Measurements from ENCODE around the gene CLTC. TPM values are rescaled to one million over a fixed set of nuclear protein-coding genes. Genes with fewer than 3 reads are reported as not detected.
"Not testable (repeated sequence)": the region's sequence is repeated elsewhere in the genome, so short reads cannot be mapped to it uniquely, and the experiment has no call there.

The CLTC gene
- polyA plus RNA-seq, 6 donors from 2014 or later: 15.5 to 46.8 (median 31.8) TPM

DNA sequence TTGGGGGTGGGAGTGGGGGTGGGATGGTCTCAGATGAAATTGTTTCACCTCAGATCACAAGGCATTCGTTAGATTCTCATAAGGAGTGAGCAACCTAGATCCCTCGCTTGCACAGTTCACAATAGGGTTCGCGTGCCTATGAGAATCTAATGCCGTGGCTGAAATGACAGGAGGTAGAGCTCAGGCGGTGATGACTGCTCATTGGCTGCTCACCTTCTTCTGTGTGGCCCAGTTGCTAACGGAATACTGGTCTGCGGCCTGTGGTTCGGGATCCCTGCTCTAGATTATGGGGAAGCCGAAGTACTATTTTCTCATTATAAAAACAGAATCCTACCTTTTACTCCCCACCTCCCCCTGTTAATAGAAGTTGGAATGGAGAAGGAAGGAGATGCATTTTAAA, 18.9 kb downstream of the CLTC start:
- peaks cover 36 to 77% (median 53%) of the 10 kb centered on the region in 3 donors for H3K4me1 Mint-ChIP-seq
- H3K4me3 Mint-ChIP-seq: no peak overlapping the region
- DNase-seq: no peak
- H3K9me3 Mint-ChIP-seq: no peaks in the 10 kb centered on the region
- peak overlapping the region in 2 of 6 donors; percentile 46 to 83 for H3K27ac Mint-ChIP-seq
- H3K36me3 Mint-ChIP-seq: no peaks in the 10 kb centered on the region
- H3K27me3 Mint-ChIP-seq: no peaks in the 10 kb centered on the region
- no peak for ATAC-seq (ENCODE audit: low read depth in 2 of 2)

DNA sequence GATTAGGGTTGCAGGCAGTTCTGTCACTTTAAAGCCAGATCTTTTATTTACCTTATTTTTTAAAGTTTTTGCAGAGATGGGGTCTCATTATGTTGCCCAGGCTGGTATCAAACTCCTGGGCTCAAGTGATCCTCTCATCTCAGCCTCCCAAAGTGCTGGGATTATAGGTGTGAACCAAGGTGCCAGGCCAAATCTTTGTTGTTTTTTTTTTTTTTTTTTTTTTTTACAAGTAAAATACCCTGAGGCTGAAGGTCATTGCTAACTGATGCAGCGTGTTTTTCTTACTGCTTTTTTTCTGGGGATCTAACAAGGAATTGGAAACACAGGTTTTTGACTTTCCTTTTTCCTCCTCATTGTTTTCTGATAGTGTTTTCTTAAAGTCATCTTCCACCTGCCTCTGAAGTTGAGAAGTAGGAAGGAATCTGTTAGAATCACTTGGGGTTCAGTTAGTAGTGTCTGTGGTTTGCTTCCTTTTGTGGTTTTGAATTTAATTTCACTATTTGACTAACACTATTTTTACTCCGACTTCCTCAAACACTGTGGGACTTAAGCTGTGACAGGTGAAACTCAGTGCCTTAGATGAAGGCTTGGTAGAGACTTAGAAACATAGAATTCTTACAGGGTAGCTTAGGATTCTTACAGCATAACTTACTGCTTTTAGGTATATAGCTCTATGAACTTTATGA, 22.2 kb downstream of the CLTC start:
- Mint-ChIP-seq H3K36me3 (peaks cover 0 to 7% of the 10 kb centered on the region in 2 donors), H3K4me1 (peaks cover 44 to 85% (median 64%) of the 10 kb centered on the region in 3 donors), H3K27ac (peak overlapping the region; percentile 64 to 97 (median 80)), H3K4me3 (peak overlapping the region; percentile 70 to 90 (median 84)), H3K9me3 (no peaks in the 10 kb centered on the region), H3K27me3 (no peaks in the 10 kb centered on the region)
- ATAC-seq (ENCODE audit: low read depth in 2 of 2) (peak; percentile 90 to 93), DNase-seq (peak; percentile 72)

DNA sequence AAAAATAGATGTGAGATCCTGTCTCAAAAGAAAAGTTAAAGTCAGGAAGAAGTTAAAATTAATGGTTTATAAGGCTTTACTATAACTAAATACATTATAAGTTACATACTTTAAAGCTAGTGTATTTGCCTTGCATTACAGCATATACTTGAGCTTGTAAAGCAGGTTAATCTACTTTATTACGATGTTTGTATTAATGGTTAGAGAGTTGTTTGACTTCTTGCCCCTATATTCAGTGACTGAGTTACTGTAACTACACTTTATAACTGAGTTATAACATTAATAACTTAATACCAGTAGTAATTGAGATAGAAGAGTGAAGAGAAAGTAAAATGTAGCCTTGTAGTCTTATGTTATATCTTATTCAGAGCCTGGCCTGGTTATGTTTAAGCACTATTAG, 22.9 kb downstream of the CLTC start:
- Mint-ChIP-seq H3K9me3 (no peaks in the 10 kb centered on the region), H3K4me3 (peak overlapping the region; percentile 70 to 90 (median 84)), H3K27ac (peak overlapping the region; percentile 80 to 97 (median 92)), H3K4me1 (peaks cover 44 to 85% (median 68%) of the 10 kb centered on the region in 3 donors), H3K36me3 (peaks cover under 1 to 13% of the 10 kb centered on the region in 2 donors), H3K27me3 (no peaks in the 10 kb centered on the region)
- DNase-seq (no peak), ATAC-seq (ENCODE audit: low read depth in 2 of 2) (no peak)

DNA sequence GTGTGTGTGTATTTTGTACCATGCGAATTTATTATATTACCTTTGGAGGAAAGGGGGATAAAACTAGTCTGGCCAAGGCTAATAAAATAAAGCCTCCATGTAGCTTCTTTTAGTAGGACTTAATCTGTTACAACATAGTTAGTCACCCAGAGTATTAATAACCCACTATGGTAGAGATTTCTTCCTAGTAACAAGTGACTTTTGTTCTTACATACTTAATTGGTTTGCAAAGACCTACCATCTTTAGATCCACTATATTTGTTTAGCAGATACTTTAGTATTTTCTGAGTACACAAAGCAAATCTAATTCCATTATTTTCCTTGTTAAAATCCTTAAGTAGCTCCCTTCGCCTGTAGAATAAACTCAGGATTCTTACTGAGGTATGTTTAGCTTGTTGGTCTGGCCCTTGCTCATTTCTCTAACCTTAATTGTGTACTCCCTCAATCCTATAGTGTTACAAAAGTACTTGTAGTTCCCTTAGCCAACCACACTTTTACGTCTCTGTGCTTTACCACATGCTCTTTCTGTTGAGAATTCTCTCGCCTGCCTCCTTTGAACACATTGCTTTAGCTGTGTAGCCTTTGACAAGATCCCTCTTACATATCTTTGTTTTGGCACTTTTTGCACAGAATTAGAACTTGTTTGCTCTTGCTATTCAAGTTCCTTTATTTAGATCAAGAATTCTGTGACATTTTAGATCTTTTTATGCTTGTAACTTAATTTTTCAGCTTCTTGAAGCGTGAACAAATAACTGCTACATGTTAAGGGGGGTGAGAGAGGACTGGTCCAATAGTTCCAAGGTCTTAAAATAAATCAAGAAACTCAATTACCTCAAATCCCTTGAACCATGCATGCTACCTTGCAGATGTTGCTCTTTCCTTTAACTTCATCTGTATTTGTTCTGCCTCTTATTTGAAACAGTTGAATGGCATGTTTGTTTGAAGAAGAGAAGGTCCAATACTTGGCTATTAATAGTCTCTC, 23.8 kb downstream of the CLTC start:
- Mint-ChIP-seq H3K27ac (peak overlapping the region; percentile 75 to 97 (median 84)), H3K4me3 (peak overlapping the region; percentile 61 to 90 (median 73)), H3K9me3 (no peaks in the 10 kb centered on the region), H3K4me1 (peaks cover 38 to 76% (median 65%) of the 10 kb centered on the region in 3 donors), H3K27me3 (no peaks in the 10 kb centered on the region), H3K36me3 (peaks cover 9 to 18% of the 10 kb centered on the region in 2 donors)
- DNase-seq: peak; percentile 31
- peak; percentile 63 to 64 for ATAC-seq (ENCODE audit: low read depth in 2 of 2)

DNA sequence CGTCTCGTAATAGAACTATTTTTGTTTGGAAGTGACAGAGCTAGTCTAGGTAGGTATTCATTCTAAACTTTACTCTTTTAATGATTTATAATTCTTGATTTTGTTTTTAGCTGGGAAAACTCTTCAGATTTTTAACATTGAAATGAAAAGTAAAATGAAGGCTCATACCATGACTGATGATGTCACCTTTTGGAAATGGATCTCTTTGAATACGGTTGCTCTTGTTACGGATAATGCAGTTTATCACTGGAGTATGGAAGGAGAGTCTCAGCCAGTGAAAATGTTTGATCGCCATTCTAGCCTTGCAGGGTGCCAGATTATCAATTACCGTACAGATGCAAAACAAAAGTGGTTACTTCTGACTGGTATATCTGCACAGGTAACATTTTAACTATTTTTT, 27.6 kb downstream of the CLTC start:
- peak overlapping the region in 3 of 6 donors; percentile 20 to 32 (median 30) for H3K27ac Mint-ChIP-seq
- no peak for ATAC-seq (ENCODE audit: low read depth in 2 of 2)
- no peaks in the 10 kb centered on the region for H3K27me3 Mint-ChIP-seq
- H3K36me3 Mint-ChIP-seq: peaks cover 25 to 27% of the 10 kb centered on the region in 2 donors
- no peak for DNase-seq
- H3K4me3 Mint-ChIP-seq: no peak overlapping the region
- peaks cover 39 to 61% (median 40%) of the 10 kb centered on the region in 3 donors for H3K4me1 Mint-ChIP-seq
- H3K9me3 Mint-ChIP-seq: no peaks in the 10 kb centered on the region

DNA sequence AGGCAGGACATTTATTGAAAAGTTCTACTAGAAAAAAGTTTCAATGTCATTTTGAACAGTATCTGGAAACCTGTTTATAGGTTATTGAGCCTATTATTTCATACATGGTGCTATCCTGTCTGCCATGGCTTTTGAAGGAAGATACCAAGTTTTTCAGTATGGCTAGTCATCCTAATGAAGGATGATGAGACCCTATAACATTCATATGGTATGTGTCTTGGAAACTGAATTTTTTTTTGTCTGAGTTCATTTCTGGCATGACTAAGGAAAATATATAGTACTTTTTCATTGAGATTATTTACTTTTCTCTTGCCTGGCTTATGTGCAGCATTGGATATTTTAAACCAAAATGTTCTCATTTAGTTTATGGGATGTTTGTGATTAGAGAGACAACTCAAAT, 30.2 kb downstream of the CLTC start:
- Mint-ChIP-seq H3K36me3 (peaks cover 27 to 33% of the 10 kb centered on the region in 2 donors), H3K27me3 (no peaks in the 10 kb centered on the region), H3K4me1 (peaks cover 18 to 36% (median 21%) of the 10 kb centered on the region in 3 donors), H3K4me3 (no peak overlapping the region), H3K27ac (no peak overlapping the region), H3K9me3 (no peaks in the 10 kb centered on the region)
- ATAC-seq (ENCODE audit: low read depth in 2 of 2): no peak
- no peak for DNase-seq

DNA sequence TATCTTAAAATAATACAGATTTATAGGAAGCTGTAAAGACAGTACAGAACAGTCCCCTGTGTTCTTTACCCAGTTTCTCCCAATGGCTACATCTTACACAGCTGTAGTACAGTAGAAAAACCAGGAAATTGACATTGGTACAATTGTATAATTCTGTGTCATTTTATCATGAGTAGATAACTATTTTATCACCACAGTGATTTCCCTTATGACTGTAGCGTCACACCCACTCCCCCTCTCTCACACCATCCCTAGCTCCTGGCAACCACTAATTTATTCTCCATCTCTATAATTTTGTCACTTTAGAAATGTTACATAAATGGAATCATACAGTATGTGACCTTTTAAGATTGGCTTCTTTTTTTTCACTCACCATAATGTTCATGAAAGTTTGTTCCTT, 30.9 kb downstream of the CLTC start:
- no peak for ATAC-seq (ENCODE audit: low read depth in 2 of 2)
- peak overlapping the region in 1 of 6 donors; percentile 12 for H3K27ac Mint-ChIP-seq
- no peak overlapping the region for H3K4me3 Mint-ChIP-seq
- DNase-seq: no peak
- no peaks in the 10 kb centered on the region for H3K9me3 Mint-ChIP-seq
- H3K4me1 Mint-ChIP-seq: peaks cover 14 to 32% (median 18%) of the 10 kb centered on the region in 3 donors
- no peaks in the 10 kb centered on the region for H3K27me3 Mint-ChIP-seq
- peaks cover 27 to 33% of the 10 kb centered on the region in 2 donors for H3K36me3 Mint-ChIP-seq

DNA sequence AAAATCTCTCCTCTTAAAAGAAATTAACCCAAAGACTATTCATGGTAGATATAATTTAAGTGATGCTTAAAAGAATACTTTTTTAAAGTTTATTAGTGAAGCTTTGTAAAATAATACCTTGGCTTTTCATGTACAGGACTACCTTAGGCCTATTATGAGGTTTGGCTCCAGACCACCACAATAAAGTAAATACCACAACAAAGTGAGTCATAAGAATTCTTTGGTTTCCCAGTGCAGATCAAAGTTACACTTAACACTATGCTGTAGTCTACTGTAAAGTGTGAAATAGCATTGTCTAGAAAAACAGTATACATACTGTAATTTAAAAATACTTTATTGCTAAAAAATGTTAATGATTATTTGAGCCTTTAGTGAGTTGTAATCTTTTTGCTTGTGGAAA, 31.7 kb downstream of the CLTC start:
- no peak overlapping the region for H3K4me3 Mint-ChIP-seq

DNA sequence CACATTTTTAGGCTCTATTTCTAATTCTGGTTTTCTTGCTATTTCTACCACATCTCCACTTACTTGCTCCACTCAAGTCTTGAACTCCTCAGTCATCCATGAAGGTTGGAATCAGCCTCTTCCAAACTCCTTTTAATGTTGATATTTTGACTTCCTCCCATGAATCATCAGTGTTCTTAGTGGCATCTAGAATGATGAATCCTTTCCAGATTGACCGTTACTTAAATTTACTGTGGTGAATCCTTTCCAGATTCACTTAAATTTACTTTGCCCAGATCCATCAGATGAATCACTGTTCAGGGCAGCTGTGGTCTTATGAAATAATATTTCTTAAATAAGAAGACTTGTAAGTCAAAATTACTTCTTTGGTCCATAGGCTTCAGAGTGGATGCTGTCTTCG, 32.4 kb downstream of the CLTC start:
- Mint-ChIP-seq H3K36me3 (peaks cover 18 to 33% of the 10 kb centered on the region in 2 donors), H3K27ac (peak overlapping the region in 3 of 6 donors; percentile 5 to 72 (median 47)), H3K4me1 (peaks cover 4 to 19% (median 12%) of the 10 kb centered on the region in 3 donors), H3K27me3 (no peaks in the 10 kb centered on the region), H3K4me3 (no peak overlapping the region), H3K9me3 (no peaks in the 10 kb centered on the region)
- DNase-seq (no peak), ATAC-seq (ENCODE audit: low read depth in 2 of 2) (no peak)

More for the DNA sequence above, 31.7 kb downstream of the CLTC start:
- peaks cover 26 to 33% of the 10 kb centered on the region in 2 donors for H3K36me3 Mint-ChIP-seq
- H3K27me3 Mint-ChIP-seq: no peaks in the 10 kb centered on the region
- DNase-seq (no peak), ATAC-seq (ENCODE audit: low read depth in 2 of 2) (no peak)
- H3K27ac Mint-ChIP-seq: no peak overlapping the region
- H3K9me3 Mint-ChIP-seq: no peaks in the 10 kb centered on the region
- H3K4me1 Mint-ChIP-seq: peaks cover 8 to 27% (median 18%) of the 10 kb centered on the region in 3 donors

DNA sequence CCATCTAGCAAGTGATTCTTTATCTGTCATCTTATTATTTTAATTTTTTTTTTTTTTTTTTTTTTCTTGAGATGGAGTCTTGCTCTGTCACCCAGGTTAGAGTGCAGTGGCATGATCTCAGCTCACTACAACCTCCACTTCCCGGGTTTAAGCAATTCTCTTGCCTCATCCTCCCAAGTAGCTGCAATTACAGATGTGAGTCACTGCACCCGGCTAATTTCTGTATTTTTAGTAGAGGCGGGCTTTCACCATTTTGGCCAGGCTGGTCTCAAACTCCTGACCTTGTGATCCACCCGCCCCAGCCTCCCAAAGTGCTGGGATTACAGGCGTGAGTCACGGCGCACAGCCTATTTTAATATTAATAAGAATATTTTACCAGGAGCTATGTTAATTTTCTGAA, 36.9 kb downstream of the CLTC start:
- DNase-seq; H3K9me3 Mint-ChIP-seq; H3K4me1 Mint-ChIP-seq; H3K27me3 Mint-ChIP-seq; H3K27ac Mint-ChIP-seq; ATAC-seq (ENCODE audit: low read depth in 2 of 2); H3K4me3 Mint-ChIP-seq: not testable (repeated sequence)
- peaks cover 10 to 14% of the 10 kb centered on the region in 2 donors for H3K36me3 Mint-ChIP-seq

DNA sequence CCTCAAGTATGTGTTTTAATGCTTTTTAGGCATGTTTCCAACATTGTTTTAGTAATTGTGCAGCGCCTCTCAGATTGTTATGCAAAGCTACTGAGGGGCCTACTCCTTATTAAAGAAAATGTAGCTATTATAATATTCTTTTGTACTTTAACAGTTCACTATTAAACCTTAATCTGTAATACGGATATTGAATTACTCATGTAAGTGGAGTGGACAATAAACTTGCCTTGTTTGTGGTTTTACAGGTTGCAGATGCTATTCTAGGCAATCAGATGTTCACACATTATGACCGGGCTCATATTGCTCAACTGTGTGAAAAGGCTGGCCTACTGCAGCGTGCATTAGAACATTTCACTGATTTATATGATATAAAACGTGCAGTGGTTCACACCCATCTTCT, 46.5 kb downstream of the CLTC start:
- H3K36me3 Mint-ChIP-seq: peaks cover 11 to 19% of the 10 kb centered on the region in 2 donors
- DNase-seq (no peak), ATAC-seq (ENCODE audit: low read depth in 2 of 2) (no peak)
- no peaks in the 10 kb centered on the region for H3K9me3 Mint-ChIP-seq
- H3K27ac Mint-ChIP-seq: no peak overlapping the region
- no peaks in the 10 kb centered on the region for H3K27me3 Mint-ChIP-seq
- peaks cover 13 to 36% (median 20%) of the 10 kb centered on the region in 3 donors for H3K4me1 Mint-ChIP-seq
- H3K4me3 Mint-ChIP-seq: no peak overlapping the region

DNA sequence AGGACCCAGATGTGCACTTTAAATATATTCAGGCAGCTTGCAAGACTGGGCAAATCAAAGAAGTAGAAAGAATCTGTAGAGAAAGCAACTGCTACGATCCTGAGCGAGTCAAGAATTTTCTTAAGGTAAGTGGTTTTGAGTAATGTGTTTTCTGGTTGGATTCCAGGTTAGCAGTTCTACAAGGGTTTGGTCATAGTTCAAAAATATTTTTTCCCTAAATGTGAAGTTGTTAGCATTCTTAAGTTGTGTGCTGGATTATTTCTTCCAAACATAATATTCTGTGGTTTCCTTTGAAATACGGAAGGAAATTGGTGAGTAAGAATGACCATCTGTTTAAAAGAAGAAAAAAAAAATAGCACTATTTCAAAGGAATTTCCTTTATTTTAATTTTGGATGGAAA, 49.1 kb downstream of the CLTC start:
- Mint-ChIP-seq H3K4me3 (peak overlapping the region in 6 of 8 donors; percentile 35 to 71 (median 40)), H3K36me3 (peaks cover 8 to 24% of the 10 kb centered on the region in 2 donors), H3K27ac (peak overlapping the region in 4 of 6 donors; percentile 52 to 94 (median 88)), H3K27me3 (no peaks in the 10 kb centered on the region), H3K9me3 (no peaks in the 10 kb centered on the region), H3K4me1 (peaks cover 26 to 51% (median 28%) of the 10 kb centered on the region in 3 donors)
- ATAC-seq (ENCODE audit: low read depth in 2 of 2): no peak
- no peak for DNase-seq

DNA sequence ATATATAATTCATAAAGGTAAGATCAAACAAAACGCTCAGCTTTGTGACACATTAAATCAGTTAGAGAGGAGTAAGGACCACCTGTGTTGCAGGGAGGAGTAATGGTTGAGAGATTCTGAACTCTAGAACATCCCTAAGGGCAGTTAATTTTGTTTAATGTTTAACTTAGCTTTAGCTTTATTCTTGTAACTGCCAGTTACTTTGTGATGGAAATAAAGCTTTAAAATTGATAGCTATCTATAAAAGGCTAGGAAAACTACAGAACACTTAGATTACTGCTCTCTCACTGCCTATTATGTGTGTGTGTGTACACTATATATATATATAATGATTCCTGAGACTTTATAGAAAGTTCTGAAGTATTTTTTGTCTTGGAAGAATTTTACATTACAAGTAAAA, 49.7 kb downstream of the CLTC start:
- Mint-ChIP-seq H3K4me1 (peaks cover 27 to 57% (median 28%) of the 10 kb centered on the region in 3 donors), H3K36me3 (peaks cover 6 to 18% of the 10 kb centered on the region in 2 donors), H3K4me3 (peak overlapping the region in 5 of 8 donors; percentile 43 to 85 (median 71)), H3K9me3 (no peaks in the 10 kb centered on the region), H3K27me3 (no peaks in the 10 kb centered on the region), H3K27ac (peak overlapping the region in 4 of 6 donors; percentile 52 to 94 (median 86))
- DNase-seq (no peak), ATAC-seq (ENCODE audit: low read depth in 2 of 2) (no peak)

All from naive B cell (primary cell).